Body of pancreas (tissue), 4 donors: ENCODE data around the gene FN3KRP. TPM values are rescaled to one million over a fixed set of nuclear protein-coding genes. Genes with fewer than 3 reads are reported as not detected.

ENCODE experiments used
- ATAC-seq: fragments of 150-250 bp; one replicate; pipeline ENCODE4 v1.9.1; 2016
- DNase-seq, 4 donors: peaks; one replicate each; pipeline ENCODE4 v3.0.0-alpha.2; 2019
- H3K27ac ChIP-seq, 4 donors: fragments of 200-600 bp; sonication (generic); 1 replicate in 3 of 4; 2 replicates in 1 of 4; pipeline versions ENCODE4 v1.5.1 to v1.6.1; 2016 to 2019; ENCODE audit warnings: mild to moderate bottlenecking in 1 of 4, mixed read lengths in 1 of 4, moderate library complexity in 1 of 4
- H3K27me3 ChIP-seq, 2 donors: fragments of 200-600 bp; sonication (generic); one replicate each; pipeline ENCODE4 v1.6.0; 2016; ENCODE audit warnings: mild to moderate bottlenecking in 1 of 2
- H3K36me3 ChIP-seq, 2 donors: fragments of 200-600 bp; sonication (generic); replicated peaks in 1 of 2; 2 replicates each; pipeline ENCODE4 v1.5.1; 2016; ENCODE audit warnings: low read depth in 2 of 2; ENCODE audit not compliant: insufficient read depth in 1 of 2
- H3K4me1 ChIP-seq: fragments of 200-600 bp; sonication (generic); one replicate; pipeline ENCODE4 v1.6.0; 2016
- H3K4me3 ChIP-seq, 2 donors: fragments of 200-600 bp; sonication (generic); 1 replicate in 1 of 2; 2 replicates in 1 of 2; pipeline ENCODE4 v1.5.1; 2016 to 2019
- H3K9me3 ChIP-seq, 3 donors: fragments of 200-600 bp; sonication (generic); 1 replicate in 2 of 3; 2 replicates in 1 of 3; pipeline ENCODE4 v1.5.1; 2016
- POLR2A ChIP-seq, 3 donors: fragments of 450-650 bp; IDR thresholded peaks; one replicate each; pipeline ENCODE4 v1.6.1; 2016; ENCODE audit warnings: antibody characterized with exemption in 3 of 3, mild to moderate bottlenecking in 2 of 3
- WGBS, 2 donors: methylation state at CpG; one replicate each; pipeline ENCODE4 v1.1.5; 2017; 5-methylcytosine and 5-hydroxymethylcytosine counted together
- intact Hi-C: fragments of 100-400 bp; cut with DNase I; formaldehyde crosslinking; loops from one replicate; pipeline ENCODE4 v1.15.1; 2023
- total RNA-seq, 2 donors: library from RNA; depleted of rRNA; stranded (reverse); fragments of >200 nt; gene quantifications; one replicate each; pipeline ENCODE4 v1.1.0, GENCODE V29; 2016
- TF ChIP-seq, protein P1 (sequence below), 7 experiments: fragments of 450-650 bp in 4 of 7; fragments of 200-600 bp in 3 of 7; sonication (generic) in 3 of 7; IDR thresholded peaks; one replicate each; pipeline ENCODE4 v1.5.1; 2016 to 2019; ENCODE audit warnings: antibody characterized with exemption in 7 of 7

The FN3KRP gene
- total RNA-seq, 2 donors from 2014 or later: 7.6 to 8.0 TPM

DNA sequence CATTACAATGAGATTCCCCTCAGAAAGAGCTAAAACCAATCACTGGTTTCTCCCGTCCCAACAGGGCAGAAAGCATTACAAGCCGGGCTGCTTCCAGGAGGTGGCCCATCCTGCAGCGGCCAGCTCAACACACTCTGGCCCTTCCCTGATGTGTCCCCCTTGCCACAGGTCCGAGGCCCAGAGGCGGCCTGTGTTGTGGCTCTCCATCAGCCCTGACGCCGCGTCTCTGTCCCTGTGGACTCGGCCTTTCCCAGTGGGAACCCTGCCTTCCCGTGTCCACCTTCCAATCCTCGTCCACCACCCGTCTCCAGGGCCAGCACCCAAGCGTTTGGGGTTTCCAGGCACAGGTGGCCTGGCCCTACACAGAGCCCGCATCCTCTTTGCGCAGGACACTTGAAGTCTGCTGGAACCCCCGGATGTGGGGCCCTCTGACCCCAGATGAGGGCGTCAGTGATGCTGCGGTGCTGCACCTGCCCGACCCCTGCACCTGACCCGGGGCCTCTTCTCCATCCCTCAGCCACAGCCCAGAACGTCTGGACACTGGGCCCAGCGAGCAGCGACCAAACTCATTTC, 39.1 kb upstream of the FN3KRP start:
- H3K27me3 ChIP-seq: no peaks in the 10 kb centered on the region
- no peak overlapping the region for H3K27ac ChIP-seq
- H3K4me1 ChIP-seq: no peaks in the 10 kb centered on the region
- TF ChIP-seq, protein P1, sequence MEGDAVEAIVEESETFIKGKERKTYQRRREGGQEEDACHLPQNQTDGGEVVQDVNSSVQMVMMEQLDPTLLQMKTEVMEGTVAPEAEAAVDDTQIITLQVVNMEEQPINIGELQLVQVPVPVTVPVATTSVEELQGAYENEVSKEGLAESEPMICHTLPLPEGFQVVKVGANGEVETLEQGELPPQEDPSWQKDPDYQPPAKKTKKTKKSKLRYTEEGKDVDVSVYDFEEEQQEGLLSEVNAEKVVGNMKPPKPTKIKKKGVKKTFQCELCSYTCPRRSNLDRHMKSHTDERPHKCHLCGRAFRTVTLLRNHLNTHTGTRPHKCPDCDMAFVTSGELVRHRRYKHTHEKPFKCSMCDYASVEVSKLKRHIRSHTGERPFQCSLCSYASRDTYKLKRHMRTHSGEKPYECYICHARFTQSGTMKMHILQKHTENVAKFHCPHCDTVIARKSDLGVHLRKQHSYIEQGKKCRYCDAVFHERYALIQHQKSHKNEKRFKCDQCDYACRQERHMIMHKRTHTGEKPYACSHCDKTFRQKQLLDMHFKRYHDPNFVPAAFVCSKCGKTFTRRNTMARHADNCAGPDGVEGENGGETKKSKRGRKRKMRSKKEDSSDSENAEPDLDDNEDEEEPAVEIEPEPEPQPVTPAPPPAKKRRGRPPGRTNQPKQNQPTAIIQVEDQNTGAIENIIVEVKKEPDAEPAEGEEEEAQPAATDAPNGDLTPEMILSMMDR (IDR thresholded peaks at IDR 0.05): no peak
- TF ChIP-seq POLR2A (IDR thresholded peaks at IDR 0.05): no peak
- ATAC-seq (no peak), DNase-seq (no peak)
- H3K4me3 ChIP-seq: no peak overlapping the region
- H3K9me3 ChIP-seq: no peaks in the 10 kb centered on the region
- intact Hi-C loops: no loop called here
- 88% methylated on average over 19 to 21 of the region's 23 CpGs for WGBS, 2 donors
- H3K36me3 ChIP-seq: no peaks in the 10 kb centered on the region

GRCh38 chr17:82678265-82678891, 38.1 kb upstream of the FN3KRP start:
- Histone ChIP-seq H3K27ac (no peak overlapping the region), H3K27me3 (no peaks in the 10 kb centered on the region), H3K9me3 (no peaks in the 10 kb centered on the region), H3K4me1 (no peaks in the 10 kb centered on the region), H3K36me3 (no peaks in the 10 kb centered on the region), H3K4me3 (no peak overlapping the region)
- no peak for TF ChIP-seq POLR2A (IDR thresholded peaks at IDR 0.05)
- TF ChIP-seq, protein P1 (IDR thresholded peaks at IDR 0.05): no peak
- ATAC-seq: no peak
- intact Hi-C loops: no loop called here
- WGBS, 2 donors: 78 to 87% methylated on average over 12 to 14 of the region's 14 CpGs
- no peak for DNase-seq

GRCh38 chr17:82679586-82680465, 36.7 kb upstream of the FN3KRP start:
- Histone ChIP-seq H3K27me3 (no peaks in the 10 kb centered on the region), H3K27ac (no peak overlapping the region), H3K9me3 (no peaks in the 10 kb centered on the region), H3K36me3 (no peaks in the 10 kb centered on the region), H3K4me3 (no peak overlapping the region), H3K4me1 (peaks cover 14% of the 10 kb centered on the region)
- 91 to 95% methylated on average over 17 to 24 of the region's 28 CpGs for WGBS, 2 donors
- intact Hi-C loops: no loop called here
- ATAC-seq: peak; percentile 13
- DNase-seq: no peak
- TF ChIP-seq POLR2A (IDR thresholded peaks at IDR 0.05): no peak
- TF ChIP-seq, protein P1 (IDR thresholded peaks at IDR 0.05): no peak

- ATAC-seq (no peak), DNase-seq (no peak)
- H3K4me1 ChIP-seq: peaks cover 19% of the 10 kb centered on the region
- H3K4me3 ChIP-seq: no peak overlapping the region
- intact Hi-C loops: no loop called here
- H3K27me3 ChIP-seq: no peaks in the 10 kb centered on the region
- H3K9me3 ChIP-seq: no peaks in the 10 kb centered on the region
- H3K27ac ChIP-seq: no peak overlapping the region
- H3K36me3 ChIP-seq: no peaks in the 10 kb centered on the region
- no peak for TF ChIP-seq POLR2A (IDR thresholded peaks at IDR 0.05)
- TF ChIP-seq, protein P1 (IDR thresholded peaks at IDR 0.05): no peak
- WGBS, 2 donors: 98% methylated on average over 3 of the region's 3 CpGs
These were observed 35.0 kb upstream of the FN3KRP start for GRCh38 chr17:82681547-82681946.
